H9 (cell line): Measurements from ENCODE around the gene THOC2. TPM values are rescaled to one million over a fixed set of nuclear protein-coding genes. Genes with fewer than 3 reads are reported as not detected.

Source experiments
- DNase-seq: peaks from one replicate; pipeline ENCODE4 v3.0.0-alpha.2; 2017
- H2AFZ ChIP-seq: one replicate; pipeline ENCODE4 v1.6.1; 2013; ENCODE audit warnings: mild to moderate bottlenecking, low read length, control low read depth, moderate library complexity
- H2AK5ac ChIP-seq: 2 replicates; pipeline ENCODE4 v1.6.1; 2013; ENCODE audit warnings: low read length, control low read depth, mixed read lengths; ENCODE audit not compliant: insufficient read length
- H2BK120ac ChIP-seq: one replicate; pipeline ENCODE4 v1.6.1; 2013; ENCODE audit warnings: low read depth, mild to moderate bottlenecking, low read length, control low read depth, inconsistent platforms; ENCODE audit not compliant: poor library complexity, severe bottlenecking
- H2BK12ac ChIP-seq: 2 replicates; pipeline ENCODE4 v1.6.1; 2013; ENCODE audit warnings: low read length, control low read depth, mixed read lengths, low read depth; ENCODE audit not compliant: insufficient read length
- H2BK15ac ChIP-seq: 2 replicates; pipeline ENCODE4 v1.6.1; 2013; ENCODE audit warnings: low read depth, low read length, control low read depth
- H2BK20ac ChIP-seq: one replicate; pipeline ENCODE4 v1.6.1; 2013; ENCODE audit warnings: low read depth, mild to moderate bottlenecking, low read length, control low read depth, inconsistent platforms; ENCODE audit not compliant: poor library complexity, severe bottlenecking
- H2BK5ac ChIP-seq: 2 replicates; pipeline ENCODE4 v1.6.1; 2013; ENCODE audit warnings: low read length, control low read depth, mixed read lengths; ENCODE audit not compliant: insufficient read length
- H3K14ac ChIP-seq: 2 replicates; pipeline ENCODE4 v1.6.1; 2013; ENCODE audit warnings: low read length, control low read depth; ENCODE audit not compliant: insufficient read depth
- H3K18ac ChIP-seq: 2 replicates; pipeline ENCODE4 v1.6.1; 2013; ENCODE audit warnings: low read depth, mild to moderate bottlenecking, mixed read lengths, low read length, control low read depth; ENCODE audit not compliant: insufficient read length
- H3K23ac ChIP-seq: 2 replicates; pipeline ENCODE4 v1.6.1; 2013; ENCODE audit warnings: low read length, control low read depth, mixed read lengths, low read depth; ENCODE audit not compliant: insufficient read length
- H3K23me2 ChIP-seq: 2 replicates; pipeline ENCODE4 v1.6.1; 2013; ENCODE audit warnings: low read depth, mild to moderate bottlenecking, mixed read lengths, low read length, control low read depth; ENCODE audit not compliant: insufficient read length, poor library complexity, severe bottlenecking
- H3K27ac ChIP-seq: 2 replicates; pipeline ENCODE4 v1.5.1; 2013; ENCODE audit warnings: low read length, control low read depth, mixed read lengths, low read depth; ENCODE audit not compliant: insufficient read length
- H3K27me3 ChIP-seq: 2 replicates; pipeline ENCODE4 v1.6.1; 2013; ENCODE audit warnings: low read length, control low read depth, inconsistent platforms; ENCODE audit not compliant: insufficient read depth
- H3K4ac ChIP-seq: 2 replicates; pipeline ENCODE4 v1.6.1; 2013; ENCODE audit warnings: low read depth, mild to moderate bottlenecking, control low read depth, inconsistent platforms, low read length, moderate library complexity
- H3K4me1 ChIP-seq: 2 replicates; pipeline ENCODE4 v1.6.1; 2013; ENCODE audit warnings: low read length, control low read depth, inconsistent platforms; ENCODE audit not compliant: insufficient read depth
- H3K4me2 ChIP-seq: 2 replicates; pipeline ENCODE4 v1.6.1; 2013; ENCODE audit warnings: low read length, control low read depth, mixed read lengths; ENCODE audit not compliant: insufficient read length, insufficient read depth
- H3K56ac ChIP-seq: 2 replicates; pipeline ENCODE4 v1.6.1; 2013; ENCODE audit warnings: low read depth, mild to moderate bottlenecking, mixed read lengths, low read length, control low read depth; ENCODE audit not compliant: insufficient read length
- H3K79me1 ChIP-seq: 2 replicates; pipeline ENCODE4 v1.6.1; 2013; ENCODE audit warnings: low read depth, mild to moderate bottlenecking, moderate library complexity, low read length, control low read depth, inconsistent platforms; ENCODE audit not compliant: insufficient read depth, poor library complexity, severe bottlenecking
- H3K79me2 ChIP-seq: 2 replicates; pipeline ENCODE4 v1.6.1; 2013; ENCODE audit warnings: low read length, control low read depth, inconsistent platforms; ENCODE audit not compliant: insufficient read depth
- H3K9ac ChIP-seq: 2 replicates; pipeline ENCODE4 v1.6.1; 2013; ENCODE audit warnings: low read length, control low read depth, mixed read lengths; ENCODE audit not compliant: insufficient read length; ENCODE audit errors: extremely low read depth
- H3K9me3 ChIP-seq: one replicate; pipeline ENCODE4 v1.6.1; 2013; ENCODE audit warnings: low read depth, low read length, inconsistent platforms; ENCODE audit not compliant: control insufficient read depth
- H3T11ph ChIP-seq: one replicate; pipeline ENCODE4 v1.6.1; 2013; ENCODE audit warnings: mild to moderate bottlenecking, low read length, control low read depth, inconsistent platforms
- H4K20me1 ChIP-seq: one replicate; pipeline ENCODE4 v1.6.1; 2013; ENCODE audit not compliant: control insufficient read depth, insufficient read length, insufficient read depth
- H4K5ac ChIP-seq: 2 replicates; pipeline ENCODE4 v1.6.1; 2013; ENCODE audit warnings: low read depth, mild to moderate bottlenecking, mixed read lengths, low read length, control low read depth; ENCODE audit not compliant: insufficient read length
- H4K8ac ChIP-seq: replicated peaks from 2 replicates; pipeline ENCODE4 v1.6.1; 2013; ENCODE audit warnings: low read length, control low read depth, mixed read lengths, low read depth; ENCODE audit not compliant: insufficient read length
- H4K91ac ChIP-seq: 2 replicates; pipeline ENCODE4 v1.6.1; 2013; ENCODE audit warnings: low read depth, mild to moderate bottlenecking, moderate library complexity, mixed read lengths, low read length, control low read depth; ENCODE audit not compliant: insufficient read length
- H3K27ac Mint-ChIP-seq, 3 experiments: 2 replicates in 2 of 3; 3 replicates in 1 of 3; pipeline ENCODE4 v1.8.0; 2020 to 2021; ENCODE audit warnings: mixed read lengths in 3 of 3, mild to moderate bottlenecking in 1 of 3, moderate library complexity in 1 of 3
- H3K27me3 Mint-ChIP-seq: 2 replicates; pipeline ENCODE4 v1.8.0; 2021; ENCODE audit warnings: low read depth, mild to moderate bottlenecking, moderate library complexity, mixed read lengths
- H3K36me3 Mint-ChIP-seq, 3 experiments: 2 replicates in 2 of 3; 3 replicates in 1 of 3; pipeline ENCODE4 v1.8.0; 2020 to 2021; ENCODE audit warnings: low read depth in 3 of 3, mixed read lengths in 3 of 3; ENCODE audit not compliant: insufficient read depth in 1 of 3
- H3K4me1 Mint-ChIP-seq, 2 experiments: 2 replicates each; pipeline ENCODE4 v1.8.0; 2020; ENCODE audit warnings: mixed read lengths in 2 of 2
- H3K4me3 Mint-ChIP-seq, 2 experiments: 2 replicates in 1 of 2; 3 replicates in 1 of 2; pipeline ENCODE4 v1.8.0; 2020 to 2021; ENCODE audit warnings: mild to moderate bottlenecking in 2 of 2, mixed read lengths in 2 of 2, moderate library complexity in 1 of 2
- H3K9me3 Mint-ChIP-seq, 2 experiments: 2 replicates in 1 of 2; 3 replicates in 1 of 2; pipeline ENCODE4 v1.8.0; 2020; ENCODE audit warnings: mild to moderate bottlenecking in 2 of 2, mixed read lengths in 2 of 2, moderate library complexity in 1 of 2
- WGBS: extraction: QIAGEN DNeasy Blood & Tissue Kit; methylation state at CpG from one replicate; pipeline ENCODE4 v1.1.7; 2013; ENCODE audit warnings: missing lambda C conversion rate, low lambda C conversion rate, mixed read lengths; ENCODE audit not compliant: insufficient read length; ENCODE audit errors: extremely low coverage; 5-methylcytosine and 5-hydroxymethylcytosine counted together
- total RNA-seq: library from RNA; stranded (reverse); gene quantifications from 2 replicates; pipeline ENCODE4 v1.2.1, GENCODE V29; 2021
- TF ChIP-seq, protein P1 (sequence below): fragments of 200-600 bp; sonication (generic); conservative IDR thresholded peaks from 3 replicates; pipeline ENCODE4 v1.8.0; 2021; ENCODE audit warnings: antibody characterized with exemption, mild to moderate bottlenecking

THOC2 gene
- total RNA-seq, 1 experiment from 2014 or later: 72.1 TPM

DNA sequence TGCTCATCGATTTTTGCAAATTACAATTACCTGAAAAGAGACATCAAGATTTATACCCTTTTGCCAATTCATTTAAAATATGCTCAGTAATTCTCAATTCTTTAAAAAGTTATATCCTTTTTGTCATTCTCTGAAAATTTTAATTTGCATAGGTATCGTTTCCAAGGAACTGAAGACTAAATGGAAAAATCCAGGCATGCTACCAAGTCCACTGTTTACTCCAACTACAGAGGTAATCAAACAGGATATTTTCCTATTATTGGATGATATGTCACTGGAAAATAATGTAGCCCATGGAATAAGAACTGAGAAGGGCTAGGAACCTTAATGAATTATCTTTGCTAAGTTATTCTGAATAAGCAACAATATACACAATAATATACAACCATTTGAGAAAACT is 132.7 kb downstream of the THOC2 start:
- H3K56ac ChIP-seq: no peak overlapping the region
- no peaks in the 10 kb centered on the region for H3K27me3 Mint-ChIP-seq
- no peak overlapping the region for H2AK5ac ChIP-seq
- no peak overlapping the region for H2BK5ac ChIP-seq
- no peak overlapping the region for H2BK120ac ChIP-seq
- WGBS: no CpG with 5 or more reads among the region's 2 CpGs
- no peak overlapping the region for H3K18ac ChIP-seq
- TF ChIP-seq, protein P1, sequence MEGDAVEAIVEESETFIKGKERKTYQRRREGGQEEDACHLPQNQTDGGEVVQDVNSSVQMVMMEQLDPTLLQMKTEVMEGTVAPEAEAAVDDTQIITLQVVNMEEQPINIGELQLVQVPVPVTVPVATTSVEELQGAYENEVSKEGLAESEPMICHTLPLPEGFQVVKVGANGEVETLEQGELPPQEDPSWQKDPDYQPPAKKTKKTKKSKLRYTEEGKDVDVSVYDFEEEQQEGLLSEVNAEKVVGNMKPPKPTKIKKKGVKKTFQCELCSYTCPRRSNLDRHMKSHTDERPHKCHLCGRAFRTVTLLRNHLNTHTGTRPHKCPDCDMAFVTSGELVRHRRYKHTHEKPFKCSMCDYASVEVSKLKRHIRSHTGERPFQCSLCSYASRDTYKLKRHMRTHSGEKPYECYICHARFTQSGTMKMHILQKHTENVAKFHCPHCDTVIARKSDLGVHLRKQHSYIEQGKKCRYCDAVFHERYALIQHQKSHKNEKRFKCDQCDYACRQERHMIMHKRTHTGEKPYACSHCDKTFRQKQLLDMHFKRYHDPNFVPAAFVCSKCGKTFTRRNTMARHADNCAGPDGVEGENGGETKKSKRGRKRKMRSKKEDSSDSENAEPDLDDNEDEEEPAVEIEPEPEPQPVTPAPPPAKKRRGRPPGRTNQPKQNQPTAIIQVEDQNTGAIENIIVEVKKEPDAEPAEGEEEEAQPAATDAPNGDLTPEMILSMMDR: no peak
- no peak overlapping the region for H3K9ac ChIP-seq
- H3K4me3 Mint-ChIP-seq: no peak overlapping the region
- no peak overlapping the region for H2BK12ac ChIP-seq
- no peak overlapping the region for H4K91ac ChIP-seq
- H3K4ac ChIP-seq: no peak overlapping the region
- H3K23me2 ChIP-seq: no peaks in the 10 kb centered on the region
- H3T11ph ChIP-seq: no peak overlapping the region
- H3K23ac ChIP-seq: no peak overlapping the region
- H4K8ac ChIP-seq: no peak overlapping the region
- no peak overlapping the region for H4K5ac ChIP-seq
- no peaks in the 10 kb centered on the region for H3K4me1 ChIP-seq
- H3K14ac ChIP-seq: no peak overlapping the region
- no peaks in the 10 kb centered on the region for H4K20me1 ChIP-seq
- H3K79me1 ChIP-seq: no peaks in the 10 kb centered on the region
- peaks cover 10% of the 10 kb centered on the region for H3K9me3 ChIP-seq
- H3K27me3 ChIP-seq: no peaks in the 10 kb centered on the region
- no peak overlapping the region for H2AFZ ChIP-seq
- peaks cover 2 to 37% (median 21%) of the 10 kb centered on the region in 3 experiments; a peak in 6 of 7 replicates for H3K36me3 Mint-ChIP-seq
- DNase-seq: no peak
- no peak overlapping the region for H2BK15ac ChIP-seq
- no peak overlapping the region for H3K27ac Mint-ChIP-seq
- H3K27ac ChIP-seq: no peak overlapping the region
- no peak overlapping the region for H3K4me2 ChIP-seq
- no peak overlapping the region for H2BK20ac ChIP-seq
- H3K9me3 Mint-ChIP-seq: peaks cover 0 to 54% of the 10 kb centered on the region in 2 experiments; a peak in 3 of 5 replicates
- no peaks in the 10 kb centered on the region for H3K79me2 ChIP-seq
- H3K4me1 Mint-ChIP-seq: no peaks in the 10 kb centered on the region
